ENCODE results near the gene UBE2L6. TPM values are rescaled to one million over a fixed set of nuclear protein-coding genes. Genes with fewer than 3 reads are reported as not detected.

The UBE2L6 gene
- total and polyA plus RNA-seq, 4 donors: 18.6 to 97.2 (median 65.1) TPM

DNA sequence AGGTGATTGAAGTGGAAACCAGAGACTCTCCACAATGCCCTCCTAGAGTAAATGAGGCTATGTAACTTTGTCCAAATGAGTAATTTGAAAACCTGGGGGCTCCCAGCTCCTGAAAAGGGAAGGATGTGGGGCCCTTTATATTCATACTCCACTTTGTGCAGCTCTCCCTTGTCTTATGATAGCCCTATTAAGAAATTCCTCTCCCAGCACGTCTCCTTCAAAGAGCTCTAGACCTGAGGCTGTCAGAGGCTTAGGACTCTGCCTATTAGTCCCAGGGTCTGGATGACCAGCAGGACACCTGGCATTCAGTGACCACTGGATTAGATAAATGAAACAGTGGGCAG is 54.0 kb downstream of the UBE2L6 start:
- peaks cover 1 to 35% (median 27%) of the 10 kb centered on the region in 4 donors for H3K4me1 ChIP-seq (ENCODE audit: control insufficient read depth in 4 of 4, insufficient read depth in 4 of 4, low read length in 3 of 4)
- H3K9me3 ChIP-seq (ENCODE audit: control insufficient read depth in 4 of 4, low read length in 3 of 4): no peaks in the 10 kb centered on the region
- 38% methylated on average over 1 of the region's 1 CpG for WGBS
- H3K4me3 ChIP-seq (ENCODE audit: low read depth in 1 of 3, low read length in 3 of 3): peak overlapping the region; percentile 41 to 97 (median 93)
- H3K27me3 ChIP-seq (ENCODE audit: control insufficient read depth in 4 of 4, insufficient read depth in 4 of 4, low read length in 3 of 4): no peaks in the 10 kb centered on the region
- H3K27ac ChIP-seq (ENCODE audit: low read depth in 1 of 2, low read length in 2 of 2): no peak overlapping the region
- DNase-seq (ENCODE audit: low spot score): no peak
- peaks cover 0 to 8% (median 4%) of the 10 kb centered on the region in 4 donors for H3K36me3 ChIP-seq (ENCODE audit: control insufficient read depth in 4 of 4, insufficient read depth in 3 of 4, low read depth in 1 of 4, low read length in 3 of 4)
- H3K9ac ChIP-seq (ENCODE audit: low read depth in 1 of 2, low read length in 2 of 2): no peak overlapping the region
- TF ChIP-seq JUND (IDR thresholded peaks at IDR 0.05) (no peak), EGR1 (IDR thresholded peaks at IDR 0.05; ENCODE audit: low read depth in 2 of 2) (no peak), NR2F2 (IDR thresholded peaks at IDR 0.05) (no peak), YY1 (IDR thresholded peaks at IDR 0.05) (no peak)
- TF ChIP-seq, protein P1, sequence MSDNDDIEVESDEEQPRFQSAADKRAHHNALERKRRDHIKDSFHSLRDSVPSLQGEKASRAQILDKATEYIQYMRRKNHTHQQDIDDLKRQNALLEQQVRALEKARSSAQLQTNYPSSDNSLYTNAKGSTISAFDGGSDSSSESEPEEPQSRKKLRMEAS (IDR thresholded peaks at IDR 0.05): no peak
- TF ChIP-seq, protein P2, sequence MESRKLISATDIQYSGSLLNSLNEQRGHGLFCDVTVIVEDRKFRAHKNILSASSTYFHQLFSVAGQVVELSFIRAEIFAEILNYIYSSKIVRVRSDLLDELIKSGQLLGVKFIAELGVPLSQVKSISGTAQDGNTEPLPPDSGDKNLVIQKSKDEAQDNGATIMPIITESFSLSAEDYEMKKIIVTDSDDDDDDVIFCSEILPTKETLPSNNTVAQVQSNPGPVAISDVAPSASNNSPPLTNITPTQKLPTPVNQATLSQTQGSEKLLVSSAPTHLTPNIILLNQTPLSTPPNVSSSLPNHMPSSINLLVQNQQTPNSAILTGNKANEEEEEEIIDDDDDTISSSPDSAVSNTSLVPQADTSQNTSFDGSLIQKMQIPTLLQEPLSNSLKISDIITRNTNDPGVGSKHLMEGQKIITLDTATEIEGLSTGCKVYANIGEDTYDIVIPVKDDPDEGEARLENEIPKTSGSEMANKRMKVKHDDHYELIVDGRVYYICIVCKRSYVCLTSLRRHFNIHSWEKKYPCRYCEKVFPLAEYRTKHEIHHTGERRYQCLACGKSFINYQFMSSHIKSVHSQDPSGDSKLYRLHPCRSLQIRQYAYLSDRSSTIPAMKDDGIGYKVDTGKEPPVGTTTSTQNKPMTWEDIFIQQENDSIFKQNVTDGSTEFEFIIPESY (IDR thresholded peaks at IDR 0.05): no peak
- TF ChIP-seq, protein P3, sequence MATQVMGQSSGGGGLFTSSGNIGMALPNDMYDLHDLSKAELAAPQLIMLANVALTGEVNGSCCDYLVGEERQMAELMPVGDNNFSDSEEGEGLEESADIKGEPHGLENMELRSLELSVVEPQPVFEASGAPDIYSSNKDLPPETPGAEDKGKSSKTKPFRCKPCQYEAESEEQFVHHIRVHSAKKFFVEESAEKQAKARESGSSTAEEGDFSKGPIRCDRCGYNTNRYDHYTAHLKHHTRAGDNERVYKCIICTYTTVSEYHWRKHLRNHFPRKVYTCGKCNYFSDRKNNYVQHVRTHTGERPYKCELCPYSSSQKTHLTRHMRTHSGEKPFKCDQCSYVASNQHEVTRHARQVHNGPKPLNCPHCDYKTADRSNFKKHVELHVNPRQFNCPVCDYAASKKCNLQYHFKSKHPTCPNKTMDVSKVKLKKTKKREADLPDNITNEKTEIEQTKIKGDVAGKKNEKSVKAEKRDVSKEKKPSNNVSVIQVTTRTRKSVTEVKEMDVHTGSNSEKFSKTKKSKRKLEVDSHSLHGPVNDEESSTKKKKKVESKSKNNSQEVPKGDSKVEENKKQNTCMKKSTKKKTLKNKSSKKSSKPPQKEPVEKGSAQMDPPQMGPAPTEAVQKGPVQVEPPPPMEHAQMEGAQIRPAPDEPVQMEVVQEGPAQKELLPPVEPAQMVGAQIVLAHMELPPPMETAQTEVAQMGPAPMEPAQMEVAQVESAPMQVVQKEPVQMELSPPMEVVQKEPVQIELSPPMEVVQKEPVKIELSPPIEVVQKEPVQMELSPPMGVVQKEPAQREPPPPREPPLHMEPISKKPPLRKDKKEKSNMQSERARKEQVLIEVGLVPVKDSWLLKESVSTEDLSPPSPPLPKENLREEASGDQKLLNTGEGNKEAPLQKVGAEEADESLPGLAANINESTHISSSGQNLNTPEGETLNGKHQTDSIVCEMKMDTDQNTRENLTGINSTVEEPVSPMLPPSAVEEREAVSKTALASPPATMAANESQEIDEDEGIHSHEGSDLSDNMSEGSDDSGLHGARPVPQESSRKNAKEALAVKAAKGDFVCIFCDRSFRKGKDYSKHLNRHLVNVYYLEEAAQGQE (IDR thresholded peaks at IDR 0.05): no peak

DNA sequence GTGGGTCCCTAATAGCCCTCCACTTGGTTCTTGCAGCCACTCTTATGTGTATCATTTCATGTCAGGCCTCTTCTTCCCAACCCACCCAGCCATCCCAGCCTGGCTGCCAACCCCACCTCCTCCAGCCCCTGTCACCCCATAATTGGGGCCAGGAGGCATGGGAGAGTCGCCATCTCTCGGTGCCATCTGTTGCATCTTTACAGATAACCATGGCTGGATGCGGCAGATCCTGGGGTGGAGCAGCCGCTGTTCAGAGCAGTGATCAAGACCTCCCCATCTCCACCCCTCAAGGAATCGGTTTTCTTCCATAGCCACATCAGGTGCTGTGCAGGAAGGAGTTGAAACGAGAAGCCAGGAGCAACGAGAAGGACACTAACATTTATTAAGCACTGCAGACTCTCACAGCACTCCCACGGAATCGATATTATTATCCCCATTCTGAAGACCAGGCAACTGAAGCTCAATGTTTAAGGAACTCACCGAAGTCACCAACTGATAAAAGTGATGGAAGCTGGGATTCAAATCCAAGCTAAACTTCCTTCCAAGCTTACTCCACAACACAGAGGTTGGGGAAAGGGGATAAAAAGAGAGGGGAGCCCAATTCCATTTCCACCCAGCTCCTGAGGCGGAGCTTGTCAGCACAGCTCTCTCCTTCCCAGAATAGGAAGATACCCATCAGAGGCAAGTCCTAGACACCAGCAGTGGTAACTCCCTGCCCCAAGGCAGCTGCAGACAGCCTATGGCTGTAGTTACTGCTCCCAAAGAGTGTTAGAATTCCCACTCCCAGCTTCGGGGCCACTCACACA is 54.6 kb downstream of the UBE2L6 start:
- DNase-seq (ENCODE audit: low spot score): peak; percentile 80
- H3K27ac ChIP-seq (ENCODE audit: low read depth in 1 of 2, low read length in 2 of 2): no peak overlapping the region
- peaks cover 1 to 38% (median 28%) of the 10 kb centered on the region in 4 donors for H3K4me1 ChIP-seq (ENCODE audit: control insufficient read depth in 4 of 4, insufficient read depth in 4 of 4, low read length in 3 of 4)
- H3K9ac ChIP-seq (ENCODE audit: low read depth in 1 of 2, low read length in 2 of 2): peak overlapping the region in 1 of 2 donors; percentile 37
- H3K9me3 ChIP-seq (ENCODE audit: control insufficient read depth in 4 of 4, low read length in 3 of 4): no peaks in the 10 kb centered on the region
- H3K4me3 ChIP-seq (ENCODE audit: low read depth in 1 of 3, low read length in 3 of 3): peak overlapping the region in 2 of 3 donors; percentile 93 to 97
- H3K27me3 ChIP-seq (ENCODE audit: control insufficient read depth in 4 of 4, insufficient read depth in 4 of 4, low read length in 3 of 4): no peaks in the 10 kb centered on the region
- TF ChIP-seq YY1 (IDR thresholded peaks at IDR 0.05) (no peak), HNF4A (conservative IDR thresholded peaks at IDR 0.05) (no peak), EGR1 (IDR thresholded peaks at IDR 0.05; ENCODE audit: low read depth in 2 of 2) (no peak), GABPA (IDR thresholded peaks at IDR 0.05 in 1 of 2, conservative IDR thresholded peaks at IDR 0.05 in 1 of 2) (no peak), SP1 (IDR thresholded peaks at IDR 0.05) (no peak), TAF1 (conservative IDR thresholded peaks at IDR 0.05) (no peak), RAD21 (IDR thresholded peaks at IDR 0.05) (no peak)
- 86% methylated on average over 12 of the region's 12 CpGs for WGBS
- peaks cover 0 to 8% (median 4%) of the 10 kb centered on the region in 4 donors for H3K36me3 ChIP-seq (ENCODE audit: control insufficient read depth in 4 of 4, insufficient read depth in 3 of 4, low read depth in 1 of 4, low read length in 3 of 4)

All from liver (tissue), 9 donors.